ENCODE data around the gene SOWAHC.

DNA sequence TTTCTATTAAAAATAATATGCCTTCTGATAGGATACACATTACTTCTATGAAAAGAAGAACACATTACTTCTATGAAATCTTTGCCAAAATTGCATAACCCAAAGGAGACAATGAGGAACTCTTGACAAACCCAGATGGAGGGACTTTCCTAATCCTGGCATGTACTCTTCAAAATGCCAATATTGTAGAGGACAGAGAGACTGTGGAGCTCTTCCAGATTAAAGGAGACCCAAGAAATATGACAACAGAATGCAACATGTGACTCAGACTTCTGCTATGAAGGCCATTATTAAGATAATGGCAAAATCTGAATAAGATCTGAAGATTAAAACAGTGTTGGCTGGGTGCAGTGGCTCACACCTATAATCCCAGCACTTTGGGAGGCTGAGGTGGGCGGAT lies 22.2 kb downstream of the SOWAHC start:
- TF ChIP-seq CTCF (IDR thresholded peaks at IDR 0.05) (no peak), POLR2AphosphoS5 (IDR thresholded peaks at IDR 0.05) (no peak)
